Mucosa of descending colon (tissue), 3 donors: Measurements from ENCODE around the gene SORCS2. TPM values are rescaled to one million over a fixed set of nuclear protein-coding genes. Genes with fewer than 3 reads are reported as not detected.
A peak's percentile ranks its signal among the peaks of the same experiment; 100 is the strongest.
"Not testable (repeated sequence)": the region's sequence is repeated elsewhere in the genome, so short reads cannot be mapped to it uniquely, and the experiment has no call there.

Experiments
- ATAC-seq: fragments of 200-7000 bp; cut with Tn5 transposase; one replicate; pipeline ENCODE4 v1.9.1; 2020; ENCODE audit warnings: mild to moderate bottlenecking, moderate library complexity
- DNase-seq, 3 donors: peaks; one replicate each; pipeline ENCODE4 v3.0.0-alpha.2; 2020
- H3K36me3 ChIP-seq: fragments of 200-600 bp; one replicate; pipeline ENCODE4 v1.8.0; 2021; ENCODE audit warnings: low read depth, mild to moderate bottlenecking
- H3K4me1 ChIP-seq: fragments of 200-600 bp; one replicate; pipeline ENCODE4 v1.8.0; 2021; ENCODE audit warnings: low read depth, mild to moderate bottlenecking
- H3K4me3 ChIP-seq: fragments of 200-600 bp; one replicate; pipeline ENCODE4 v1.8.0; 2021; ENCODE audit warnings: mild to moderate bottlenecking
- H3K9me3 ChIP-seq: fragments of 200-600 bp; one replicate; pipeline ENCODE4 v1.8.0; 2021; ENCODE audit warnings: mild to moderate bottlenecking
- CTCF ChIP-seq: fragments of 200-600 bp; IDR thresholded peaks from one replicate; pipeline ENCODE4 v1.8.0; 2022; ENCODE audit warnings: antibody characterized with exemption, mild to moderate bottlenecking
- intact Hi-C, 2 donors: fragments of 100-400 bp; cut with DNase I in 1 of 2; cut with micrococcal nuclease in 1 of 2; formaldehyde crosslinking; loops; one replicate each; pipeline versions ENCODE4 v1.11.0 to v1.11.1; 2022; cut with DNase I, micrococcal nuclease
- total RNA-seq, 3 donors: library from RNA; stranded (reverse); fragmentation: NEBNext Ultra II Directional in 2 of 3; extraction: Animal tissue kit (Norgen Biotek cat#: 25700) in 2 of 3; gene quantifications; one replicate each; pipeline versions ENCODE4 v1.2.1 to v1.2.4, GENCODE V29; 2021 to 2023
- donor health status: DM: no; HTN: no; CAD: no; lungs with moderate emphysema.
- donor health status: DM: no; HTN: no; CAD: no.
- donor health status: DM: no; HTN: yes; CAD: no.

SORCS2 gene
- total RNA-seq, 3 donors from 2014 or later, result 0.20 to 3.1 (median 1.5) TPM

GRCh38 chr4:7574287-7575014 is 382.1 kb downstream of the SORCS2 start:
- no peaks in the 10 kb centered on the region for H3K4me1 ChIP-seq
- H3K36me3 ChIP-seq, result no peaks in the 10 kb centered on the region
- intact Hi-C loops, result no loop called here
- DNase-seq (no peak), ATAC-seq (no peak)
- no peak overlapping the region for H3K4me3 ChIP-seq
- TF ChIP-seq CTCF, result no peak
- H3K9me3 ChIP-seq, result peaks cover 30% of the 10 kb centered on the region

GRCh38 chr4:7575426-7575825 is 383.1 kb downstream of the SORCS2 start:
- no peak for TF ChIP-seq CTCF
- no peaks in the 10 kb centered on the region for H3K4me1 ChIP-seq
- peaks cover 30% of the 10 kb centered on the region for H3K9me3 ChIP-seq
- intact Hi-C loops, result no loop called here
- DNase-seq, result no peak
- no peak for ATAC-seq
- H3K36me3 ChIP-seq, result no peaks in the 10 kb centered on the region
- H3K4me3 ChIP-seq, result no peak overlapping the region

- H3K4me1 ChIP-seq, ATAC-seq, intact Hi-C loops, DNase-seq, H3K4me3 ChIP-seq, H3K36me3 ChIP-seq: not testable (repeated sequence)
- peaks cover 30% of the 10 kb centered on the region for H3K9me3 ChIP-seq
Observed at GRCh38 chr4:7577361-7578039, 385.2 kb downstream of the SORCS2 start.

- H3K4me3 ChIP-seq, result no peak overlapping the region
- no peak for TF ChIP-seq CTCF
- H3K36me3 ChIP-seq, result no peaks in the 10 kb centered on the region
- H3K4me1 ChIP-seq, result no peaks in the 10 kb centered on the region
- H3K9me3 ChIP-seq, result peaks cover 24% of the 10 kb centered on the region
- intact Hi-C loops, result no loop called here
- DNase-seq (peak in 1 of 3 donors; percentile 15), ATAC-seq (no peak)
Observed at GRCh38 chr4:7581477-7581876, 389.1 kb downstream of the SORCS2 start.

GRCh38 chr4:7582313-7583097 is 390.2 kb downstream of the SORCS2 start:
- Histone ChIP-seq H3K9me3 (peaks cover 15% of the 10 kb centered on the region), H3K4me1 (no peaks in the 10 kb centered on the region), H3K4me3 (no peak overlapping the region), H3K36me3 (no peaks in the 10 kb centered on the region)
- no peak for ATAC-seq
- intact Hi-C loops, result no loop called here
- DNase-seq, result no peak
- no peak for TF ChIP-seq CTCF

- Histone ChIP-seq H3K9me3 (peaks cover 3% of the 10 kb centered on the region), H3K36me3 (no peaks in the 10 kb centered on the region), H3K4me1 (no peaks in the 10 kb centered on the region), H3K4me3 (no peak overlapping the region)
- TF ChIP-seq CTCF, result no peak
- intact Hi-C loops, result no loop called here
- DNase-seq (no peak), ATAC-seq (no peak)
Observed at GRCh38 chr4:7584098-7584497, 391.8 kb downstream of the SORCS2 start.
